Mucosa of rectum (tissue), 2 donors: ENCODE measurements around the gene LARP4B.

Experiments
- H3K27ac ChIP-seq, 2 donors: one replicate each; pipeline ENCODE4 v1.7.0; 2013; ENCODE audit warnings: inconsistent platforms in 2 of 2, low read depth in 2 of 2, low read length in 2 of 2
- H3K27me3 ChIP-seq, 2 donors: one replicate each; pipeline ENCODE4 v1.7.0; 2013; ENCODE audit warnings: low read length in 2 of 2; ENCODE audit not compliant: control insufficient read depth in 2 of 2, insufficient read depth in 2 of 2
- H3K36me3 ChIP-seq, 2 donors: one replicate each; pipeline ENCODE4 v1.7.0; 2013; ENCODE audit warnings: low read length in 2 of 2; ENCODE audit not compliant: control insufficient read depth in 2 of 2, insufficient read depth in 2 of 2
- H3K4me1 ChIP-seq, 2 donors: one replicate each; pipeline ENCODE4 v1.7.0; 2013; ENCODE audit warnings: low read length in 2 of 2, mild to moderate bottlenecking in 1 of 2; ENCODE audit not compliant: control insufficient read depth in 2 of 2, insufficient read depth in 2 of 2
- H3K4me3 ChIP-seq, 2 donors: one replicate each; pipeline ENCODE4 v1.7.0; 2013; ENCODE audit warnings: low read length in 2 of 2
- H3K9ac ChIP-seq, 2 donors: one replicate each; pipeline ENCODE4 v1.7.0; 2013; ENCODE audit warnings: low read length in 2 of 2, low read depth in 1 of 2, mild to moderate bottlenecking in 1 of 2
- H3K9me3 ChIP-seq, 2 donors: one replicate each; pipeline ENCODE4 v1.7.0; 2013; ENCODE audit warnings: low read length in 2 of 2; ENCODE audit not compliant: control insufficient read depth in 2 of 2
- donor health status: healthy.
- donor health status: Normal muscosa, but diverticular disease.

Gene LARP4B

DNA sequence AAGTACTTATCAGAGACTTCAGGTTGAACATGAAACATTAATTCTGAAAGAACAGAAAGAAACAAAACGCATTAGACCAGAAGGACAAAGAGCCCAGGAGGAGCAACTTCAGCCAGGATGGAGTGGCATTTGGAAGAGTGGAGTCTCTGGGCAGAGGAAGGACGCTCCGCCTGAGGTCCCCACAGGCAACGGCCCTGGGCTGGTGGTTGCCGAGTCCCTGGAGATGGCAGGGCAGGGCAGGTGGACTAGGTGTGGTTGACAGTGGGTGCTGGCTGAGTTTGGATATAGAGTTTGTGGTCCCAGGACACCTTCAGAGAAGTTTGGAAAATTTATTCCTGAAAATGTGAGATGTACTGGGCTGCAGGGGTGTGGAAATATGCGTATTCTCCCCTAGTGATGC, 27.4 kb upstream of the LARP4B start:
- Histone ChIP-seq H3K36me3 (no peaks in the 10 kb centered on the region), H3K9ac (no peak overlapping the region), H3K4me1 (no peaks in the 10 kb centered on the region), H3K27ac (no peak overlapping the region), H3K4me3 (no peak overlapping the region), H3K9me3 (no peaks in the 10 kb centered on the region), H3K27me3 (peaks cover 0 to 4% of the 10 kb centered on the region in 2 donors)

DNA sequence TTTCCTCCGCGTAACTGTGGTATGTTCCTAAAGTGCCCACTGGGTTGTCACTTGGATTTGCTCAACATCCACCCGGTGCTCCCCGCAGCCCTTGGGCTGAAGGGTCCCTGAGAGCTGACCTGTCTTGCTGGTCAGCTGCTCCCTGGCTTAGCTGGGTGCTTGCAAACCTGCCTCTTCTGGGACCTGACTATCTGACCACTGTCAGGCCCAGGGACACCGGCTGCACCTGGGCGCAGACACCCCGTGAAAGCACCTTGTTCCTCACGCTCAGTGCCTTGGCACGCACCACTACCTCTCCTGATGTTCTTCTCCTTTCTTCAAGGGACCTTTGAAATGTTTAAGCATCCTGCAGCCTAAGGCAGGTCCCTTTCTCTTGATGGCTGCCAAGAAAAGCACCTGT, 26.6 kb upstream of the LARP4B start:
- H3K4me1 ChIP-seq: no peaks in the 10 kb centered on the region
- no peaks in the 10 kb centered on the region for H3K36me3 ChIP-seq

DNA sequence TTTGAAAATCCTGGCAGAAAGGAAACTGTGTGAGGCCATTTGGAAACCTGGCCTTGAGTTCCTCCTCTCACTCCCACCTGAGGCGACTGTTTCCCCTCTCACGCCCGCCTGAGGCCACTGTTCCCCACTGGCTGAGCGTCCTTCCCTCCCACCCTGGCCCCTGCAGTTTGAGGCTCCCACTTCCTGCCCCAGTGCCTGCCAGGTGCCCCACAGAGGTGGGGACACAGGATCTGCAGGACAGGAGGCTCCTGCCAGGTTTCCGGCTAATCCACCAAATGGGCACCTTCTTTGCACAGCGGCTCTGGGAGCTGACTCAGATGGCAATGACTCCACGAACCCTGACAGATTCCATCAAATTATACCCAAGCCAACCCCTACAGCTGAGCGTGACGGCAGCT, 24.3 kb upstream of the LARP4B start:
- no peak overlapping the region for H3K4me3 ChIP-seq
- no peaks in the 10 kb centered on the region for H3K36me3 ChIP-seq
- H3K4me1 ChIP-seq: no peaks in the 10 kb centered on the region
- H3K9me3 ChIP-seq: no peaks in the 10 kb centered on the region
- no peak overlapping the region for H3K9ac ChIP-seq
- H3K27me3 ChIP-seq: peaks cover 0 to 4% of the 10 kb centered on the region in 2 donors
- no peak overlapping the region for H3K27ac ChIP-seq

More for the DNA sequence above, 26.6 kb upstream of the LARP4B start:
- H3K9me3 ChIP-seq: no peaks in the 10 kb centered on the region
- H3K4me3 ChIP-seq: no peak overlapping the region
- no peak overlapping the region for H3K27ac ChIP-seq
- H3K27me3 ChIP-seq: peaks cover 0 to 4% of the 10 kb centered on the region in 2 donors
- H3K9ac ChIP-seq: no peak overlapping the region

DNA sequence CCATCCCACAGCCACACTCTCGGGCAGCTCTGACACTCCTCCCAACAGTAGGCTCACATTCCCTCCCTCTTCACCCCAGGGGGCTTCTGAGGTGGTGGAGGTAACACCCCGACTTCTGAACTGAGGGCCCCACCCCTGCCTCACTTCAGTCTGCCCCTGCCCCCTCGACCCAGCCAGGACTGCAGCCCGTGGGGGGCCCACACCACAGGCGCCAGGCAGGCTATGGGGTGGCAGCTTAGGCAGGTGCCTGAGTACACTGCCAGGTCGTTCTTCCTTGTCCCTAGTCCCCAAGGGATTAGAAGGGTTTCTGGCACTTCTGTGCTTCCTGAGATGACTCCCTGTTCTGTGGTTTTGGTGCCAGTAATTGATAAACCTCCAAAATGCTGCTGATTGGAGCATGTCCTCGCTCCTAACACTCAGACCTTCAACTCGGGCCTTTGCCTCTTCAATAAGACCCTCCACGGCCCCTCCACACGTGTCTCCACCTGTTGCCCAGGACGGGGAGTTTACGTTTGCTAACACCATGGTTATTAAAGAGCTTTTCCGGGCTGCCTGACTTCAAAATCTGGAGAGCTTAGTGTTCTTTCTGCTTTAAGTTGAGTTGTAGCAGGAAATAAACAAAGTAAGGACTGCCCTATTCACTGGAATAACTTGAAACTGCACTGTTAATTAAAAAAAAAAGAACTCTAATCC, 23.8 kb upstream of the LARP4B start:
- H3K36me3 ChIP-seq: no peaks in the 10 kb centered on the region
- no peaks in the 10 kb centered on the region for H3K9me3 ChIP-seq
- H3K9ac ChIP-seq: no peak overlapping the region
- H3K27me3 ChIP-seq: peaks cover 0 to 4% of the 10 kb centered on the region in 2 donors
- no peak overlapping the region for H3K27ac ChIP-seq
- no peak overlapping the region for H3K4me3 ChIP-seq
- H3K4me1 ChIP-seq: no peaks in the 10 kb centered on the region

DNA sequence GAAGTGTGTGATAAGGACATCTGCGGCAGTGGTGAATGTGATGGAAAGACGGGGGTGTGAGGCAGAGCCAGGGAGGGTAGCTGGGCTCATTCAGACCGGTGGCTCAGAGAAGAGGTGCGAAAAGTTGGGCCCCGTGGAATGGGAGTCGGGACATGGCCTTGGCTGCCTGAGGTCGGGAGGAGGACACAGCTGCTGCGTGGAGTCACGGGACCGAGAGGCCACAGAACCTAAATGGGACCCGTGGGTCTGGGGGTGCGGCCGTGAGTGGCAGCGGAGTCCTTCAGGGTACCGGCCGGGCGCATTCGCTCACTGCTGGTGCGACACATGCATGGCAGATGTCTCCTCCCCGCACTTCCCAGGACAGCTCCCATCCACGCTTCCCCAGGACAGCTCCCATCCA, 22.9 kb upstream of the LARP4B start:
- Histone ChIP-seq H3K4me3 (no peak overlapping the region), H3K9ac (no peak overlapping the region), H3K4me1 (no peaks in the 10 kb centered on the region), H3K36me3 (no peaks in the 10 kb centered on the region), H3K27me3 (peaks cover 0 to 4% of the 10 kb centered on the region in 2 donors), H3K27ac (no peak overlapping the region), H3K9me3 (no peaks in the 10 kb centered on the region)

DNA sequence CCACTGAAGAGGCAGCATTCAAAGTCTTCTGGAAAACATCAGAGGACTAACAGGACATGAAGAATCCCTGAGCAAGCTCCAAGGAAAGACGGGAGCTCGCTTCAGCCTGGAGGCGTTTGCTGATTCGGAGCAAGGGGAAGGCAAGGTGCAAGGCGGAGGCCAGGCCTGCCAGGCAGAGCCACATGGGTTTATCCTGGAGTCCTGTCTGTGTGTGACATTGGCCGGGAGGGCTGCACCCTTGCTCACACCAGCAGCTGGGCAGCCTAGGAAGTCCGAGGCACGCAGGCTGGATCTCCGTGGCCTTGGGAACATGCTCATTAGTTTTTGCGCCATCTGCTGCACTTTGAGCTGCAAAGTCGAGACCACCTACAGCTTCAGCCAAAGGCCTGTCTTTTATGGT, 22.3 kb upstream of the LARP4B start:
- Histone ChIP-seq H3K27me3 (peaks cover 0 to 4% of the 10 kb centered on the region in 2 donors), H3K9me3 (no peaks in the 10 kb centered on the region), H3K27ac (no peak overlapping the region), H3K36me3 (no peaks in the 10 kb centered on the region), H3K4me1 (no peaks in the 10 kb centered on the region), H3K9ac (no peak overlapping the region), H3K4me3 (no peak overlapping the region)

DNA sequence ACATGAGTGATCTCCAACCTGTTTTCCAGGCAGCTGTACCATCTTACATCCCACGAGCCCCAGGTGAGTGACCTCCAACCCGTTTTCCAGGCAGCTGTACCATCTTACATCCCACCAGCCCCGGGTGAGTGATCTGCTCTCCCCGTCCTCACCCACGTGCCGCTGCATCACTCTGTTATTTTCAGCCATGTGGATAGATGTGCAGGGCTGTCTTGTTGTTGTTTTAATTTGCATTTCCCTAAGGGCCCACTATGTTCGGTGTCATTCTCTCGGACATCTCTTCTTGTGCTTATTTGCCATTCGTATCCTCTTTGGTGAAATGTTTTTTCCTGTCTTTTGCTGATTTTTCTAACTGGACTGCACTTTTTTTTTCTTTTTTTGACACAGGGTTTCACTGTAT, 17.9 kb upstream of the LARP4B start:
- no peak overlapping the region for H3K27ac ChIP-seq
- no peaks in the 10 kb centered on the region for H3K36me3 ChIP-seq
- no peaks in the 10 kb centered on the region for H3K9me3 ChIP-seq
- peaks cover 0 to 4% of the 10 kb centered on the region in 2 donors for H3K27me3 ChIP-seq
- H3K4me3 ChIP-seq: no peak overlapping the region
- H3K4me1 ChIP-seq: no peaks in the 10 kb centered on the region
- no peak overlapping the region for H3K9ac ChIP-seq

DNA sequence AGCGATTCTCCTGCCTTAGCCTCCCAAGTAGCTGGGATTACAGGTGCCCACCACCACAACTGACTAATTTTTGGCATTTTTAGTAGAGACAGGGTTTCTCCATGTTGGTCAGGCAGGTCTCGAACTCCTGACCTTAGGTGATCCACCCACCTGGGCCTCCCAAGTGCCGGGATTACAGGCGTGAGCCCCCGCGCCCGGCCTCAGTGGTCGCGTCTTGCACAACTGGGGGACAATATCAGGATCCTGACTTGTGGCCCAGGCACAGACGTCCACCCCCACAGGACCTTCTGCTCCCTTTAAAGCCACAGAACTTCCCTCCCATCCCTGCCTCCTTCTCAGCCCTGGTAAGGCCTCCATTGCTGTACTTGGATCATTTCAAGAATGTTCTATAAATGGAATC, 16.8 kb upstream of the LARP4B start:
- H3K4me3 ChIP-seq: no peak overlapping the region
- H3K27ac ChIP-seq: no peak overlapping the region
- H3K27me3 ChIP-seq: no peaks in the 10 kb centered on the region
- H3K9ac ChIP-seq: no peak overlapping the region
- no peaks in the 10 kb centered on the region for H3K36me3 ChIP-seq
- no peaks in the 10 kb centered on the region for H3K4me1 ChIP-seq
- H3K9me3 ChIP-seq: no peaks in the 10 kb centered on the region

DNA sequence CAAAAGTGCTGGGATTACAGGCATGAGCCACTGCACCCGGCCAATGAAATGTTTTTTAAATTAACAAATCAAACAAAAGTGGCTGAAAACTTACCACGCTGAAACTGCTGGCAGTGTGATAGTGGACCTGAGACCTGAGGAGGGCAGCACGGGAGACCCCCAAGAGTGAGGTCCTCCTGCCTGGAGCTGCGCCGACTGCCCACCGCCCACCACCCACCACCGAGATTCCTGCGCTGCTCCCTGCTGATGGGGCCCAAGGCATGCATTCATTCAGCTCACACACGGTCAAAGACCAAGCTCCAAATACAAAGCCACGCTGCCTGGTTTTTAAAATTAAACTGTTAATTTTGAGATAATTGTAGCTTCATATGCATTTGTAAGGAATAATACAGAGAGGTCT, 16.4 kb upstream of the LARP4B start:
- no peaks in the 10 kb centered on the region for H3K36me3 ChIP-seq
- no peak overlapping the region for H3K9ac ChIP-seq
- no peak overlapping the region for H3K4me3 ChIP-seq
- H3K27ac ChIP-seq: no peak overlapping the region
- no peaks in the 10 kb centered on the region for H3K27me3 ChIP-seq
- H3K4me1 ChIP-seq: no peaks in the 10 kb centered on the region
- no peaks in the 10 kb centered on the region for H3K9me3 ChIP-seq

DNA sequence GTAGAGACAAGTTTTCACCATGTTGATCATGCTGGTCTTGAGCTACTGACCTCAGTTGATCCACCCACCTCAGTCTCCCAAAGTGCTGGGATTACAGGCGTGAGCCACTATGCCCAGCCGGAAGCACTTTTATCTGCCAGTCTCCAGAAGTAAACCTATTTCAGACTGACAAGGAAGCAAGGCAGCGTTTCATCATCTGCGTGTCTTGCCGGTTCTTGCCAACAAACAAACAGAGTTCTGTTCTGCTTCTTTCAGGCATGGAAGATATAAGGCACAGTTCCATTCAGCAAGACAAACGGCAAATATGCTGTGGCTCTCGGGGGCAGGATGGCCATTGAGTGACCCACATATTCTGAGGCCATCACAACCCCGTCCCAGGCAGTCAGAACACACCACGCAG, 15.5 kb upstream of the LARP4B start:
- H3K27ac ChIP-seq: no peak overlapping the region
- H3K9me3 ChIP-seq: no peaks in the 10 kb centered on the region
- H3K4me3 ChIP-seq: no peak overlapping the region
- H3K36me3 ChIP-seq: no peaks in the 10 kb centered on the region
- H3K4me1 ChIP-seq: no peaks in the 10 kb centered on the region
- no peak overlapping the region for H3K9ac ChIP-seq
- no peaks in the 10 kb centered on the region for H3K27me3 ChIP-seq

DNA sequence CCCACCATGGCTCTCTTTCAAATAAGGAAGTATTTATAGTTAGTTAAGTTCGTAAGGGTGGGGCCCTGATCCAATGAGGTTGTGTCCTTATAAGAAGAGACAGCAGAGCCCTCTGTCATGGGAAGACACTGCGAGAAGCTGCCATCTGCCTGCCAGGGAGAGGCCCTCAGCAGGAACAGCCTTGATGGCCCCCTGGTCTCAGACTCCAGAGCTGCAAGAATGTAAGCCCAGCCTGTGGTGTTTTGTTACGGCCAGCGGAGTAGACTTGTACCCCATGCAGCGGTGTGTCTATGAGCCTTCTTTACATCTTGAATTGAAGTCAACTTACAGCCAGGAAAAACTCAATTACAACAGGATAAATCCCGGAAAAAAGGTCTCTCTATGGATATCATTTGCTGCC, 14.3 kb upstream of the LARP4B start:
- Histone ChIP-seq H3K36me3 (no peaks in the 10 kb centered on the region), H3K27me3 (no peaks in the 10 kb centered on the region), H3K27ac (no peak overlapping the region), H3K9ac (no peak overlapping the region), H3K4me3 (no peak overlapping the region), H3K4me1 (no peaks in the 10 kb centered on the region), H3K9me3 (no peaks in the 10 kb centered on the region)
